Measurements from ENCODE around the gene DENND4A. TPM values are rescaled to one million over a fixed set of nuclear protein-coding genes. Genes with fewer than 3 reads are reported as not detected.
"Not testable (repeated sequence)": the region's sequence is repeated elsewhere in the genome, so short reads cannot be mapped to it uniquely, and the experiment has no call there.

Gene DENND4A
- polyA plus RNA-seq, 10 donors = 9.3 to 16.9 (median 14.0) TPM

DNA sequence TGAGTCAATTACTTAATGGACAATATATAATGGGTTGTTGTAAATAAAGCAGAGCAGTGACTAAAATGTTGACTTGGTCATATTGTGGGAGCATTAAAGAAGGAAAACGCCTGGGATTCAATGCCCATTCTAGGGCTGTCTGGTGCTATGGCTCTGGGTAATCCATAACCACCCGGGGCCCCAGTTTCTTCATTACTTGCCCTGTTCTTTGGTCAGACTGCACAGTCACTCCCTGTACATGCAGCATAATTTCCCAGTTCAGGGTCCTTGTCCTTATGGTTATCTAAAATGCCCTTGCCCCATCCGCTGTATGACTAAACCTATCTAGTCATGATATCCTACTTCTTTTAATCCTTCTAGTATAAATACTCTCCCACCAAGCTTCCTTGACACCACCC lies 27.5 kb upstream of the DENND4A start:
- peak in 1 of 3 donors; percentile 2 for DNase-seq

DNA sequence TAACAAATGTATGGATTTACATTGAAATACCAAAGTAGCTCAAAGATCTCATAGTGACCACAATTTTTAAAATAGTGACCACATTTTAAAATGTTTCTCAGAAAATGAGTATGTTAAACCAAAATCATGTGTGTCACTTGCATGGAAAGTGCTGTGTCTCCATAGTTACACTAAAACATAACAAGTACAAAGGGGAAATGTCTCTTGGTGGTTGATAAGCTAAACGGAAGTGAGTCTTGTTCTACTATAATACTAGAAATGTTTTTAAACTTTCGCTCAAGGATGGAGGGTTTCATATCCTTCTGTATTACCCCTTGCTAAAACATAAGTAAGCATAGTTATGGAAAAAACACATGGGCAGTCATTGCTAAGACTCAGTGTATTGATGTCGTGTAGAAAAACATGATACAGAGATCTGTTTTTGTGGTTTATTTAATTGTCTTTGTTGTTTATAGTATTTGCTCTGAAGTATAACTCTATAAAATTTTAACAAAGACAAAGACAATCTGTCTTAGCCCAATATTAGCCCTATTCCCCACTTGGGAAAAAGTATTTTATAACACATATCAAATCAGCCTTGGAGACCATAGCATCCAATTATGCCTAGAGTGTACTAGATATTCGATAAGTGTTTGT lies 27.0 kb upstream of the DENND4A start:
- DNase-seq = peak; percentile 11 to 56 (median 41)

DNA sequence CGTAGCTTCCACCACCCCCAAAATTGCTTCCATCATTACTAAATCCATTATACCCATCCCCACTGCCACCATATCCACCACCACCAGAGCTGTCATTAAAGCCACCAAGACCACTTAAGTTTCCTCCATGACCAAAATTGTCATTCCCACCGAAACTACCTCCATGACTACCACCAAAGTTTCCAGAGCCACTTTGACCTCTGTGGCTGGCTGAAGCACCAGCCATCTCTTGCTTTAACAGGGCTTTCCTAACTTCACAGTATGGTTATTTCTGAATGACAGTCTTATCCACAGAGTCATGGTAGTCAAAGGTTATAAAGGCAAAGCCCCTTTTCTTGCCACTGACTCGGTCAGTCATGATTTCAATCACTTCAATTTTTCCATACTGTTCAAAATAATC lies 24.3 kb upstream of the DENND4A start:
- no peak for DNase-seq

DNA sequence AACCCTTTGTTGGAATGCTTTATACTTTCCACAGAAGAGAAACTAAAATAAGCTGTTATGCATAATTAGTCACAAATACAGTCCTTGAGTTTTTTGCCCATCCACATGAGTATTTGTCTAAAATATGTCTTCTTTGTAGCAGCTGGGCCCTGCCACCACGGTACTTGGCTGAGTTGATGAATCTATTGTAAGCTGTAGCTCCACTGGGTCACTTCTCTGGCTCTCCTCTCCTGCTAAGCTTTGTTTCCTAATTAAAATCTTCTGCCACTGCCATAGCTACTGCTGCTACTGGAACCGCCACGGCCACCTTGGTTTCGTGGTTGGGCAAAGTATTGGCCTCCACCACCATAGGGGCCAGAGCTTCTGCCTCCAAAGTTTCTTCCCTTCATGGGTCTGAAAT lies 23.9 kb upstream of the DENND4A start:
- DNase-seq = not testable (repeated sequence)

DNA sequence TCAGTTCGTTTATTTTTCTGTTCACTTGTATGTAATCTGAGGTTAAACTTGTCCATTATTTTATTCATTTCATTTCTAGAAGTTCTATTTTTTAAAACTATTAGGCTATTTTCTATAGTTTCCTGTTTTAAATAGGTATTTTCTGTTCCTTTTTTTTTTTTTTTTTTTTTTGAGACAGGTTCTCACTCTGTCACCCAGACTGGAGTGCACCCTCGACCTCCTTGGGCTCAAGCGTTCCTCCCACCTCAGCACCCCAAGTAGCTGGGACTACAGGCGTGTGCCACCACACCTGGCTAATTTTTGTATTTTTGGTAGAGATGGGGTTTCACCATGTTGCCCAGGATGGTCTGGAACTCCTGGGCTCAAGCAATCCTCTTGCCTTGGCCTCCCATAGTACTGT lies 22.2 kb upstream of the DENND4A start:
- not testable (repeated sequence) for DNase-seq

DNA sequence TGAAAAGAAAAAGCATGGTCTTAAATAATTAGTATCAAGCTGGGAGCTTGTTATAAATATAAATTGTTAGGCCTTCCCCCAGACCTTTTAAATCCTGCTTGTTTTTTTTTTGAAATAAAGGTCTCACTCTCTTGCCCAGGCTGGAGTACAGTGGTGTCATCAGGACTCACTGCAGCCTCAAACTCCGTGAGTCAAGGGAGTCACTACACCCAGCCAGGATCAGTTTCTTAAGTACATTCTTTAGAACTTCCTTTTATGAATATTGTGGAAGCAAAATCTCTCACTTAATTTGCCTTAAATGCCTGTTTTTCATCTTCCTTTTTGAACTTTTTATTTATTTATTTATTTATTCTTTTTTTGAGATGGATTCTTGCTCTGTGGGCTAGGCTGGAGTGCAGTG lies 20.8 kb upstream of the DENND4A start:
- DNase-seq = no peak

DNA sequence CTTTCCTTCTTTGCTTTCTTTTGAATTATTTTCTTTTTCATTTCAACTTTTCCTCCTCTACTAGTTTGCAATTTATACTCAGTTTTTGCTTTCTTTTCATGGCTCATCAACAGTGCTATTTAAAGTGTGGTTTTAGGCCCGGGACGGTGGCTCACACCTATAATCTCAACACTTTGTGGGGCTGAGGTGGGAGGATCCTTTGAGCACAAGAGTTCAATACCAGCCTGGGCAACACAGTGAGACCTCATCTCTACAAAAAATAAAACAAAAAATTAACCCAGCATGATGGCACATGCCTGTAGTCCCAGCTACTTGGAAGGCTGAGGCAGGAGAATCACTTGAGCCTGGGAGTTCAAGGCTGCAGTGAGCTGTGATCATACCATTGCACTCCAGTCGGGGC lies 20.4 kb upstream of the DENND4A start:
- no peak for DNase-seq

DNA sequence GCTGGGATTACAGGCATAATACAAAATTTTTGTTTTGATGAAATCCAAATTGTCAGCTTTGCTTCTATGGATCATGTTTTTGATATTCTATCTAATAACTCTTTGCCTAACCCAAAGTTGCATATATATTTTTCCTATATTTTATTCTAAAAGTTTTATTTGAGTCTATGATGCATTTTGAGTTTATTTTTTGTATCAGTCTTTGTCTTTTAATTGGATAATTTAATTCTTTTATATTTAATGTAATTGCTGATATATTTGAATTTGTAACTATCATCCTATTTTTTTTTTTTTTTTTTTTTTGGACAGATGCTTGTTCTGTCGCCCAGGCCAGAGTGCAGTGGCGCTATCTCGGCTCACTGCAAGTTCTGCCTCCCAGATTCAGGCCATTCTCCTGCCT lies 19.7 kb upstream of the DENND4A start:
- DNase-seq = no peak

DNA sequence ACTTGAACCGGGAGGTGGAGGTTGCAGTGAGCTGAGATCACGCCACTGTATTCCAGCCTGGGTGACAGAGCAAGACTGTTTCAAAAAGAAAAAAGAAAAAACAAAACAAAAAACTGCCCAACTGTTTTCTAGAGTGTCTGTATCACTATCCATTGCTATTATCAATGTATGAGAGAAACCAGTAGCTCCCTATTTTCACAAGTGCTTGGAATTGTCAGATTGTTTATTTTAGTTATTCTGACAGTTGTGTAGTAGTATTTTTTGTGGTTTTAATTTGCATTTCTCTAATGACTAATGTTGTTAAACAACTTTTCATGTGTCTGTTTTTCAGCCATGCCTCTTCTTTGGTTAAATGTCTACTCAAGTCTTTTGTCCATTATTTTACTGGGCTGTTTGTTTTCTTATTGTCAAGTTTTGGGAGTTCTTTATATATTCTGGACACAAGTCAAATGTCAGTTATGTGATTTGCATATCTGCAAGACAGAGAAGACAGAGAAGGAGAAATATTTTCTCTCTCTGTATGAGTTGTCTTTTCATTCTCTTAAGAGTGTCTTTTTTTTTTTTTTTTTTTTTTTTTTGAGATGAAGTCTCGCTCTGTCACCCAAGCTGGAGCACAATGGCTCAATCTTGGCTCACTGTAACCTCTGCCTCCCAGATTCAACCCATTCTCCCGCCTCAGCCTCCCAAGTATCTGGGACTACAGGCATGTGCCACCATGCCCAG lies 19.1 kb upstream of the DENND4A start:
- DNase-seq = not testable (repeated sequence)

DNA sequence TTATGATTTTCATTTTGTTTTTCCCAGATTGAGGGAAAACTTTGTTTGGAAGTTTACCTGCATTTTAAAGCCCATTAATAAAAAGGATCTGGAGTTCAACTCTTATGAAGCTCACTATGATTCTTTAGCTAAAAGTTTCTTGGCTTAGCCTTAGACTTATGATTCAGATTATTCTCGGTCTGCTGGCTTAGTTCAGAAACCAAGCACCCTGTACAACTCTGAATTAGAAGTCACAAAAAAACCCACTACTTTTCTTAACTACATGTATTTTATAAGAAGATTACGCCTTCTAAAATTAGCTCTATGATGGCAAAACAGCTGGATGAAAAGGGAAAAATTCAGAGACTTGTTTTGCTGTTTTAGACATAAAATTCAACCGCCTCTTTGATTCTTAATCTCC lies 14.3 kb upstream of the DENND4A start:
- no peak for DNase-seq

DNA sequence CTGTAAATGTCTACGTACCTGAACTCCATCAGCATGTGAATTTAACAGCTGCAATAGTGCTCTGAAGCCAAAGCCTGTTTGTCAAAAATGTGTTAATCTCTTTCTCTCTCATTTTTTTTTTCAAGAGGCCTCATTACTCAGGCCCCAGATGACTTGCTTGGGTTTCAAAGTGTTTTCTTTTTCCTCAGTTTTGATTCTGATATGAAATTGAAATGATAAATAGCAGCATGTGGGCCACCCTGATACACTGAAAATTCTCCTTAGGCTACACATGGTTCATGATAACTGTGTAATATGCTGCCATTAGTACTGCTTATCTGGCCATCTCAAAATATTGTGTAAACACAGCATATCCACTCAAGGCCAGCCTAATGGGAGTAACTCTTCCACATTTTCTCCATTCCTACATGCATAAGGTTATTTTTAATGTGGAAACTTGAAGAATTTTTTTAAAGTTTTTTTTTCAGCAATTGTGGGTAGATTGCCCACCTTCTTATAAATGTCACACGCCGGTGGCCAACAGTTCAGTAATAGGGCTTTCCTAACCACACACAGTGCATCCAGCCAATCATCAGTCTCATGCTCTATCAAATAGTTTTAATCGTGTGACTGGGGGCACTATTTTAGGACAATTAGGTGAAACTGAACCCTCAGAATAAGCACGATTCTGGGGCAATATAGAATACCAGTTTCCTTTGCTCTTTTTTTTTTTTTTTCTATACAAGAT lies 13.1 kb upstream of the DENND4A start:
- no peak for DNase-seq

DNA sequence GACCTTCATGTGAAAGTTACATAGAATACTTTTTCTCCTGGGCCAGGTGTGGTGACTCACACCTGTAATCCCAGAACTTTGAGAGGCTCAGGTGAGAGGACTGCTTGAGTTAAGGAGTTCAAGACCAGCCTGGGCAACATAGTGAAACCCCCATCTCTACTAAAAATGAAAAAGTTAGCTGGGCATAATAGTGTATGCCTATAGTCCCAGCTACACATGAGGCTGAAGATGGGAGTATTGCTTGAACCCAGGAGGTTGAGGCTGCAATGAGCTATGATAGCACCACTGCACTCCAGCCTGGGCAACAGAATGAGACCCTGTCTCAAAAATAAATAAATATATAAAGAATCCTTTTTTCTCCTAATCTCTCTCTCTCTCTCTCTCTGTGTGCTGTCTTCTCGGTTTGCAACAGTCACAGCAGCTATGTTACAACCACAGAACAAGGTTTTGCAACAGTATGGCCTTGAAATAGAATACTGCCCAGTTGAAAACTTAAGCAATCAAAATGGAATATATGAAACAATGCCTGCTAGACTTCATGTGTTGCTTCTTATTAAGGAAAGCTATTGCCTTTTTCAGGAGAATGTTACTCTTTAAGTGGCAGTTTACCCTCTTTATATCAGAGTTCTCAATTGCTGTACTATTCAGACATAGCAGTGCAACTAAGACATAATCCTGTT lies 12.3 kb upstream of the DENND4A start:
- DNase-seq = no peak

DNA sequence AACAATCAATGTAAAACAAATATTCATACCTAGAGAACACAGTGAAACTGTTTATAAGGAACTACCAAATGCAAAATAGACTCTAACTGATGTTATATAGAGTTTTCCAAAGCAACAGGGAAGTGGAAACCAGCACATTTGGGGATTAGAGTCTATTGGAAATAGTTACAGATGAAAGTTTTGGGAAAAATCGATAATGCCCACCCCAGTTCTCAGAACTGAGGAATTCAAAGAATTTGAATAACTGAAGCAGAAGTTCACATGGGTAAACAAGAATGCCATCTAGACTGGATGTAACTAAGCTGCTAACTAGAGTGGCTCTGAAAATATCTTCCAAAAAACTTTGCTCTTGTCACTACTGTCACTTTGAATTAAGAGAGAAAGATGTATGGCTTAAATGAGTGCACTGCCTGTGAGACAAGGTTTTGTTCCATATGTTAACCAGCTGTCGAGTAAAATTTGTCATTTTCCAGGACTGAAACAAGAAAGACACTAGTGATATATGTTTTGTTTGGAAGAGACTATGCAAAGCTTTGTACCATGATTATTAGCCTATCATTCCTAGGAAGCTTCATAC lies 9.2 kb upstream of the DENND4A start:
- DNase-seq = no peak

DNA sequence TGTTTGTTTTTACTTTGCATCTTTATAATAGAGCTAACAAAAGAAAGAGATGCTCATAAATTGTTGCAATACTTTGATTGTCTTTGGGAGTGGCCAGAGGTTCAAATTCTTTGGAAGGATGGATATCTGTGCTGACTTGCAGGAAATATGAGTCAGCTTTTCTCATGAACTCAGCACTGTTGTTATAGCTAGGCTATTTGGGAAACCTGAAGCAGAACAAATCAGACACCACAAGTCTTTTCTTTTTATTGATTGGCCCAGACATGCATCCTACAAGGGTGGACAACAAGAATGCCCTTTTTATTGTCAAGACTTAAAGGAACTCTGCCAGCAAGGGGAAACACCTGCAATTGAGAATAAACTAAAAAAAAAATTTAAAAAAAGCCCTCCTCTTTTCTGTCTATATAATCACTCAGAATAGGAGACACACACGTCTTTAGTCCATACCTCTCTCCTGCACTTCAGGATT lies 4.6 kb upstream of the DENND4A start:
- no peak for DNase-seq

DNA sequence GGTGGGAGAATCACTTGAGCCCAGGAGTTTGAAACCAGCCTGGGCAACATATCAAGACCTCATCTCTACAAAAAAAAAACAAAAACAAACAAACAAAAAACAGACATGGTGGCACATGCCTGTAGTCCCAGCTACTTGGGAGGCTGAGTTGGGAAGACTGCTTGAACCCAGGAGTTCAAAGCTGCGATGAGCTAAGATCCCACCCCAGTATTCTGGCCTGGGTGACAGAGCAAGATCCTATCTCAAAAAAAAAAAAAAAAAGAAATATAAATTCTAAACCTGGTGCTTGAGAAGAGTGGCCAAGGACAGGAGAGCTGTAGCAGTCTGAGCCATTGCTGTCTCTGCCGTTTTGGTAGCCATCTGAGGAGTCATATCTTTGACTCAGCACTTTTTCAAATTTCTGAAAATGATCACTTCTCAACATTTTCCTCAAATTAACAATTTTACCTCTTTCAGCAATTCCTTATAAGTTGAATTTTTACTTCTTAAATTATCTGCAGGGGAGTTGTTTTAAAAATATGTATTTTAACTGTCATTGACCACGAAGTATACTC lies 3.6 kb upstream of the DENND4A start:
- no peak for DNase-seq

DNA sequence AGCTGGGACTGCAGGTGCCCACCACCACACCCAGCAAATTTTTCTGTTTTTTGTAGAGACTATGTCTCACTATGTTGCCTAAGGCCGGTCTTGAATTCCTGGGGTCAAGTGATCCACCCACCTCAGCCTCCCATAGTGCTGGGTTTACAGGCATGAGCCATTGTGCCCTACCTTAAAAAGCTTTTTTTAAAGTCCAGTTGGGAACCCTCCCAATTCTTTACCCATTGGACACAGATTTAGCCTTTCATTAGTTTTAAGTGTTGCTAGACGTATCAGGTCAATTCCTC lies 1.7 kb upstream of the DENND4A start:
- DNase-seq = no peak

DNA sequence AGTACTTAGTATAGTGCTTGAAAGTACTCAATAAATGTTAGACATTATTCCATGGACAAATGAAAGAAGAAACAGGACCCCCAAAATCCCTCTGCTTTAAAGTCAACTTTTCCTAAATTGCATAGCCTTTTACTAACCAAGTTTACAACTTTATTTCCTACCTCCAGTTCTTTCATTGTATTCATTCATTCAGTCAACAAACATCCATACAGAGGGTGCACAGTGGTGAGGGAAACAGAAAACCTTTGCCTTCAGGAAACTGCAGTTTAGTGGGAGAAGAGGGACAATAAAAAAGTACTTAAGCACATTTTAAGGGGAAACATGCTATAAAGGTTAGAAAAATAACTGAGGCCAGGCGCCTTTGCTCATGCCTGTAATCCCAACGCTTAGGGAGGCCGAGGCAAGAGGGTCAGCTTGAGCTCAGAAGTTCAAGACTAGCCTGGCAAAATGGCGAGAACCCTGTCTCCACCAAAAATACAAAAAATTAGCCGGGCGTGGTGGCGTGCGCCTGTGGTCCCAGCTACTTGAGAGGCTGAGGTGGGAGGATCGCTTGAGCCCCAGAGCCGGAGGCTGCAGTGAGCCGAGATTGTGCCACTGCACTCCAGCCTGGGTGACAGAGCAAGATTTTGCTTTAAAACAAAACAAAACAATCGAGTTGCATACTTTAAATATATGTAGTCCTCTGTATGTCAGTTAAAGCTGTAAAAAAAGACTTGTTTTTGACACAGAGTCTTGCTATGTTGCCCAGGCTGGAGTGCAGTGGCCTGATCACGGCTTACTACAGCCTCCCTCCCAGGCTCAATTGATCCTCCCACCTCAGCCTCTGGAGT lies 1.1 kb upstream of the DENND4A start:
- DNase-seq = no peak

DNA sequence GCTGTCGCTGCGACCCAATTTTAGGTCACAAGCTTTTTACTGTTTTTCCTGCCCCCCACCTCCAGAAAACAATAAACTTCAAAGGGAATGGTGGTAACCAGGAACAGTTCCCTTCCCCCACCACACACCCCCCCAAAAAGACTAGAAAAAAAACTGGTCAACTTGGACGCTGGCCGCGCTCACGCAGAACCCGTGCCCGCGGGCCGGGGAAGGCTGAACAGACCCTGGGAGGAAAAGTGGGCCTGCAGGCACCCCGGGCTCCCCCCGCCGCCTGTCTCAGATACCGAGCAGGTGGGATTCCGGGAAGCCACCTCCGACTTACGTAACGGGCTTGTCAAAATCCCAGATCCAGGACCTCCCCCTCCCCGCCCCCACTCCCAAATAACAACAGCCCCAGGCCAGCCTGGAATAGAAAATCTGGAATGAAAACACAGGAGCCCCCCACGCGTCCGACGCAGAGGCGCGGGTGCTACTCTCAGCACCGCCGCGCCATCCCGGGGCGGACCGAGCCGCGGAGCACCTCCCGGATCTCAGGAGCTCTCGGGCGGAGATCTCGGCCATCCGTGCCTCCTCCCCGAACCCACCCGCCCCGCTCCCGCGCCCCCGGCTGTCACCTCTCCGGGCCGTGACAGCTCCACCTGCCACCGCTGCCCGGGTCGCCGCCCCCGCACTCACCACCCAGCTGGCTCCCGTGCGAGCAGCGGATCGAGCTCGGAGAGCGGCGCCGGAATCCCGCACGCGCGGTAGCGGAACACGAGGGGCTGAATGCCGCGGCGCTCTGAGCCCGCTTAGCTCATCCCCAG lies 557 bp downstream of the DENND4A start:
- peak; percentile 43 to 89 (median 76) for DNase-seq

DNA sequence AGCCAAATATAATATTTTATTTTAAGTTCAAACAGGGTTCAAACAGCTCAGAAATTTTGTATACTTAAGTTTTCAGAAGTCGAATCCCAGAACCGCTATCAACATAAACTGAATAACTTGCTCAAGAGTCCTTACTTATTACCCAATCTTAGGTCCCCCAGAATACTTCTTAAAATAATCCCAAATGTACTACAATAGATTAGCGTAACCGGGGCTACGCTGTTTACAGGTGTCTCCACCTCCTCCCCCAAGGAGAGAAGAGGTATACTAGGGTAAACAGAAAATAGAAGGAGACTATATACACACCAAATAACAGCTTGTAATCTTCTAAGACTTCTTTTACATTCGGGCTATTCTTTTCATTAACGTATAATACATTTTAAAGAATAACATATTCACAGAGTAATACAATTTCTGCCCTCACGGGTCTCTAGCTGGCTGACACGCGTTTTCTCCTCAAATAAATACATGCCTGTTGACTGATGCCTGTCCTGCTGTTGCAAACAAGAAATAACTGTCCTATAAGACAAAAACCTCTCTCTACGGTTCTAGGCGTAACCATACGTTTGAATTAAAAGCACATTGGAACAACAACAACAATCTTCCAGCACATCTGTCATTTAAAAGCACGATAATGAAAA lies 1.3 kb downstream of the DENND4A start:
- DNase-seq = no peak

All from muscle of back (tissue), 11 donors.